Retinal pigment epithelial cell (primary cell): ENCODE results near the gene CNPY4.

Experiments used
- DNase-seq: peaks from one replicate; pipeline ENCODE4 v3.0.0-alpha.2; 2010; ENCODE audit warnings: low read depth
- H3K4me3 ChIP-seq: 2 replicates; pipeline ENCODE4 v1.5.1; 2011; ENCODE audit warnings: mild to moderate bottlenecking, low read length, control low read depth, moderate library complexity
- TF ChIP-seq, protein P1 (sequence below): conservative IDR thresholded peaks from 2 replicates; pipeline ENCODE4 v1.5.1; 2011; ENCODE audit warnings: low read depth, low read length, control low read depth, inconsistent platforms

The CNPY4 gene

DNA sequence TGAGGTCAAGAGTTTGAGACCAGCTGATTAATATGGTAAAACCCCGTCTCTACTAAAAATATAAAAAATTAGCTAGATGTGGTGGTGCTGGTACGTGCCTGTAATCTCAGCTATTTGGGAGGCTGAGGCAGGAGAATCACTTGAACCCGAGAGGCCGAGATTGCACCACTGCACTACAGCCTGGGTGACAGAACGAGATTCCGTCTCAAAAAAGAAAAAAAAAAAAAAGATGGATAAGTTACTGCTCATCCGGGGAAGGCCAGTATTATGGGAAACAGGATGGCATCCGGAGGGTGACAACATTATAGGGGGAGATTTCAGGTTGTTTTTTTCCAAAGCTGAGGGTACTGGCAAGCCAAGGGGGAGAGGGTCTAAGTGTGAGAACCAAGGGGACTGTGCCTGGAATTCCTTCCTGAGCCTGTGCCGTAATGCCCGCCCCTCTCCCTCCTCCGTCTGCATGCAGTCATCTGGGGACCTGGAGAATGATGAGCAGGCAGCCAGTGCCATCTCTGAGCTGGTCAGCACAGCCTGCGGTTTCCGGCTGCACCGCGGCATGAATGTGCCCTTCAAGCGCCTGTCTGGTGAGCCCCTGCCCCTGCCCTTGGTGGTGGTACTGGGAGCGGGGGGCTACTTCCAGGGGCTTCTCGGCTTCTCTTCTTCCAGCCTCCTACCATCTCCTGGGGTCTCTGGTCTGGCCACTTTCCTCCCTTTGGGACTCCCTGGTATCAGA, 33.7 kb downstream of the CNPY4 start:
- TF ChIP-seq, protein P1, sequence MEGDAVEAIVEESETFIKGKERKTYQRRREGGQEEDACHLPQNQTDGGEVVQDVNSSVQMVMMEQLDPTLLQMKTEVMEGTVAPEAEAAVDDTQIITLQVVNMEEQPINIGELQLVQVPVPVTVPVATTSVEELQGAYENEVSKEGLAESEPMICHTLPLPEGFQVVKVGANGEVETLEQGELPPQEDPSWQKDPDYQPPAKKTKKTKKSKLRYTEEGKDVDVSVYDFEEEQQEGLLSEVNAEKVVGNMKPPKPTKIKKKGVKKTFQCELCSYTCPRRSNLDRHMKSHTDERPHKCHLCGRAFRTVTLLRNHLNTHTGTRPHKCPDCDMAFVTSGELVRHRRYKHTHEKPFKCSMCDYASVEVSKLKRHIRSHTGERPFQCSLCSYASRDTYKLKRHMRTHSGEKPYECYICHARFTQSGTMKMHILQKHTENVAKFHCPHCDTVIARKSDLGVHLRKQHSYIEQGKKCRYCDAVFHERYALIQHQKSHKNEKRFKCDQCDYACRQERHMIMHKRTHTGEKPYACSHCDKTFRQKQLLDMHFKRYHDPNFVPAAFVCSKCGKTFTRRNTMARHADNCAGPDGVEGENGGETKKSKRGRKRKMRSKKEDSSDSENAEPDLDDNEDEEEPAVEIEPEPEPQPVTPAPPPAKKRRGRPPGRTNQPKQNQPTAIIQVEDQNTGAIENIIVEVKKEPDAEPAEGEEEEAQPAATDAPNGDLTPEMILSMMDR: no peak
- no peak overlapping the region for H3K4me3 ChIP-seq
- no peak for DNase-seq

DNA sequence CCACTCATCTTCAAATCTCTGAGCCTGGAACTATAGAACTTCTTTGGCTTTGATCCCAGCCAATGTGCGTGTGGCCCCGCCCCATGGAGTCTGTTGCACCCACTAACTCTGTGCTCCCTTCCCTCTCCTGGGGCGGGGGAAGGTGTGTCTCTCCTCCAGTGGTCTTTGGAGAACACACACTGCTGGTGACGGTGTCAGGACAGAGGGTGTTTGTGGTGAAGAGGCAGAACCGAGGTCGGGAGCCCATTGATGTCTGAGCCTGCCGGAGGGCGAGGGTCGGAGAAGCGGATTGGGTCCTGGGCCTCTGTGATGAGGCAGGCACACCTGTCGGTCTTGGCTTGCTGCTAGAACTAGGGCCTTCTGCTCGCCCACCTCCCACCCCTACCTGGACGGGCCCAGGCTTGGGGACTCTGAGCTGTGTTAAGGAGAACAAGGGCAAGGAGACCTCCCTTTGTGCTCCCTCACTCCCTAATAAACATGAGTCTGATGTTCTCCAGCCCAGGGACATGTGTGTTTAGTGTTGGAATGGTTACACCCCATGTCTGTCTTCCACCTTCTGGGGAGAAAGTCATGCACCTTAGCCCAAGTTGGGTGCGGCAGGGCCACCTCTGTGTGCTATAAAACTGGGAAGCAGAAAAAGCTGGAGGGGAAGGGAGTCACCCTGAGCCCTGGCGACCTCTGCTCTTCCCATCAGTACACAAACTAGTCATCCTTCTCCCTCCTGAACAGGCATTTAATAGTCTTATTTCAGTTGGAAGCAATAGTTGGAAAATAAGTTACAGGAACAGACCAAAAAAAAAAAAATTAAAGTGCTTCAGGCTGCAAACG, 34.5 kb downstream of the CNPY4 start:
- TF ChIP-seq, protein P1: no peak
- no peak for DNase-seq
- H3K4me3 ChIP-seq: no peak overlapping the region

DNA sequence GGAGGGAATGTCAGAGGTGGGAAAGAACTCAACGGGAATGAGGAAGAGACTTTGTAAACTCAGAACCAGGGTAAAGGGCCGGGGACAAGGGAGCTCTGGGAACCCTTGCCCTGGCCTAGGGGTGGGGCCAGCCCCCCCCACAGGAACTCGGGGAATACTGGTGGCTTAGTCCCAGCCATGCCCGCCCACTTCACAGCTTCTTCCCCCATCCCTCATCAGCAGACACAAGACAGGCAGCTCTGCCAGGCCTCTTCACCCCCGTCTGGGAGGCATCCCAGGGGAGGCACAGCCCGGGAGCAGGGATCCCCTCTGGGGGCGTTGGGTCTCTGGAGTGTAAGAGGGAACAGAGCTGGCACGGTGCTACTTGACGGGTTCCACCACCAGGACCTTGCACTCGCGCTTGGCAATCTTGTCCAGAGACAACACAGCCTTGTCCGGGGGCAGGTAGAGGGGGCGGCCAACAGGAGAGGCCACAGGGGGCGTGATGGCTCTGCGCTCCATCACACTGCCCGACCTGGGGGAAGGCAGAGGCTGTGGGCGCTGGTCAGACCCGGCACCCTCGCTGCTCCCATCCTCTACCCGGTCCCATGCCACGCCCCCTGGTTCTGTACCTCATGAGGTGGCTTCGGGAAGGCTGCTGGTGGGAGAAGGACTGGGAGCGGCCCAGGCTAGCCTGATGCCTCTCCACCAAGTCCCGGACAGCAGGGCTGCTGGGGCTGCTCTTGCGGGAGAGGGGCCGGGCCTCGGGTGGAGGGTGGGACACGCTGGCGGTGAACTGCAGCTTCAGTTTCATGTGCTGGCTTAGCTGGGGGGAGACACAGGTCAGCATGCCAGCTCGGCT, 35.4 kb downstream of the CNPY4 start:
- TF ChIP-seq, protein P1: no peak
- H3K4me3 ChIP-seq: no peak overlapping the region
- no peak for DNase-seq

DNA sequence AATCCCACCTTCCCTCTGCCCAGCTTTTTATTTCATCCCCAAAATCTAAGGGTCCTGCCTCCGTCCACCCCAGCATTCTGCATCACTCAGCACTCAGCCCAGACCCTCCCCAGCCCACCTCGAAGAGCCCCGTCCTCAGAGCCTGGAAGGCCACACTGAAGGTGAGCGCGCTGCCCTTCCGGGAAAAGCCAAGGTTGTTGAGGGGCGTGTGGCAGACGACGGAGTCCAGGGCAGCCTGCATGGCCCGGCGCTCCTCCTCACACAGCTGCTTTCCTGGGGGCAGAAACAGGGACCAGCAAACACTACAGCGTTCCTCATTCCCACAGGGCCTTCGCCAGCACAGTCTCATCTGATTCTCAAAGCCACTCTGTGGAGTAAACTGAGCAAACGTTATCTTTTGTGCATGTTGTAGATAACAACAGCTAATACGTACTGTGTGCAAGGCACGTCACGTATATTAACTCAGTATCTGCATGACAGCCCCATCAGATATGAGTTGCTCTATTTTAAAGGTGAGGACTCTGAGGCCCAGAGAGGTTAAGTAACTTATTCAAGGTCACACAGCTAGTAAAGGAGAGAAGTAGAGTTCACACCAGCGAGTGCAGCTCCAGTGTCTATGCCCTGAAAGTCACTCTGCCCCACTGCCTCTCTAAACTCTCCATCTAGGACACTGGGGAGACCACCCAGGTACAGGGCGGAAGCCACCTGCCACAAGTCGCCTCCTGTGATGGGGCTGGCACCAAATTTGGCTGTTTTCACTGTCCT, 36.3 kb downstream of the CNPY4 start:
- TF ChIP-seq, protein P1: no peak
- DNase-seq: no peak
- no peak overlapping the region for H3K4me3 ChIP-seq

DNA sequence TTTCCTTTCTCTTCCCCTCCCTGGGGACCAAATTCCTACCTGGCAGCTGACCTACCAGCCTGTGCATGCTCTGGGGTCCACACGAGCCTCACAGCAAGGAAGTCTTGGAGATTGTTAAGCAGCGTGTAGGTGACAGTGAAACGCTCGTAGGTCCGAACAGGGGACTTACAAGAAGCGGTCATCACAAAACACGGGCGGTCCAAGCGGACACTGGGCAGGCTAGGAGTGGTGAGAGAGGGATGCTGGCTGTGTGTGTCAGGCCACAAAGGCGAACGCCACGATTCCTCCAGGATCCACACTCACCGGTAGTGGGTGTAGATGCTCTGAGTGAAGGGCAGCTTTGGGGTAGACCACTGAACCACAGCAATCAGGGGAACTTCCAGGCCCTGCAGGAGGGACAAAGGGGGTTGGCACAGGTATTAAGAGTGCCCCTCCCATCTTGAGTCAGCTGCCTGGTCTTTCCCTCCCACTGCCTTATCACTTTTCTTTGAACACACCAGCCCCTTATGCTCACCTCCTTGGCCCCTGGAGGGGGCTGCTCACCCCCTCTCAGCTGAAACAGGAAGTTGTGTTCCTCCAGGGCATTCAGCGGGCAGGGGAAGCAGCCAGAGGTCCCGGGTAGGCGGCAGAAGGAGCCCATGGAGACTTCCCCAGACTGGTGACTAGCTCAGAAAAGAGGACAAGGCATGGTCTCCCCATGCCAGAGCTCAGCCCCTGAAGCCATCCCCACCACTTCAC, 37.1 kb downstream of the CNPY4 start:
- no peak overlapping the region for H3K4me3 ChIP-seq
- no peak for DNase-seq
- TF ChIP-seq, protein P1: no peak

DNA sequence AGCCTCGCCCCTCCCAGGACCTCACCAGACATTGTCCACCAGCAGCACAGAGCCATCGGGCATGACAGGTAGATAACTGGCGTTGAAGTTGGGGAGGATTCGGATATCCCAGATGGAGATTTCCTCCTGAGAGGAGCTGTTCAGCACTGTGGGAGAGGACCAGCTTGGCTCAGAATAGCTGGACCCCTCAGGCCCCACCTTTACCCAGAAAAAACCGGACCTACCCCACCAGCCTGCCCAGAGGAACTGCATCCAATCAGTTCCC, 37.6 kb downstream of the CNPY4 start:
- no peak overlapping the region for H3K4me3 ChIP-seq
- no peak for DNase-seq
- TF ChIP-seq, protein P1: no peak
